Heart left ventricle (tissue), 16 donors: Measurements from ENCODE around the gene URM1. TPM values are rescaled to one million over a fixed set of nuclear protein-coding genes. Genes with fewer than 3 reads are reported as not detected.

Source experiments
- ATAC-seq, 4 donors: fragments of 200-7000 bp; cut with Tn5 transposase; one replicate each; pipeline ENCODE4 v1.9.1; 2020 to 2022; ENCODE audit warnings: moderate library complexity in 4 of 4, mild to moderate bottlenecking in 3 of 4, moderate number of reproducible peaks in 1 of 4
- DNase-seq, 5 donors: peaks; one replicate each; pipeline ENCODE4 v3.0.0-alpha.2; 2020
- H3K27ac ChIP-seq, 12 donors: fragments of 200-600 bp; sonication (generic) in 4 of 12; one replicate each; pipeline versions ENCODE4 v1.5.0 to v1.8.0; 2016 to 2022; ENCODE audit warnings: mild to moderate bottlenecking in 2 of 12
- H3K27me3 ChIP-seq, 9 donors: fragments of 200-600 bp; sonication (generic) in 2 of 9; one replicate each; pipeline versions ENCODE4 v1.5.1 to v1.8.0; 2016 to 2022; ENCODE audit warnings: mild to moderate bottlenecking in 3 of 9
- H3K36me3 ChIP-seq, 9 donors: fragments of 200-600 bp; sonication (generic) in 2 of 9; one replicate each; pipeline versions ENCODE4 v1.5.0 to v1.8.0; 2018 to 2022; ENCODE audit warnings: mild to moderate bottlenecking in 2 of 9
- H3K4me1 ChIP-seq, 12 donors: fragments of 200-600 bp; sonication (generic) in 4 of 12; one replicate each; pipeline versions ENCODE4 v1.5.0 to v1.8.0; 2016 to 2022; ENCODE audit warnings: mild to moderate bottlenecking in 3 of 12
- H3K4me3 ChIP-seq, 12 donors: fragments of 200-600 bp; sonication (generic) in 4 of 12; one replicate each; pipeline versions ENCODE4 v1.5.0 to v1.8.0; 2017 to 2022; ENCODE audit warnings: mild to moderate bottlenecking in 9 of 12, moderate library complexity in 4 of 12
- H3K9me3 ChIP-seq, 12 donors: fragments of 200-600 bp; sonication (generic) in 4 of 12; one replicate each; pipeline versions ENCODE4 v1.5.0 to v1.8.0; 2016 to 2022; ENCODE audit warnings: mild to moderate bottlenecking in 1 of 12
- POLR2A ChIP-seq, 2 donors: fragments of 450-650 bp; IDR thresholded peaks; one replicate each; pipeline ENCODE4 v1.6.1; 2017; ENCODE audit warnings: antibody characterized with exemption in 2 of 2, mild to moderate bottlenecking in 2 of 2, moderate library complexity in 2 of 2
- WGBS, 4 donors: extraction: QIAGEN DNeasy Blood & Tissue Kit in 2 of 4; methylation state at CpG; one replicate each; pipeline versions ENCODE4 v1.1.5 to v1.1.7; 2013 to 2018; 5-methylcytosine and 5-hydroxymethylcytosine counted together
- intact Hi-C, 10 donors: fragments of 100-400 bp; cut with DNase I; formaldehyde crosslinking; loops; one replicate each; pipeline versions ENCODE4 v1.11.1 to v1.14.2; 2022
- polyA plus RNA-seq, 2 donors: library from polyadenylated mRNA; stranded (reverse); fragments of 200-250 nt; gene quantifications; one replicate each; pipeline ENCODE4 v1.2.3, GENCODE V29; 2013
- total RNA-seq, 9 donors: library from RNA; depleted of rRNA in 2 of 9; stranded (reverse); fragments of >200 nt in 2 of 9; fragmentation: NEBNext Ultra II Directional in 3 of 9; extraction: Animal tissue kit (Norgen Biotek cat#: 25700) in 3 of 9; gene quantifications; one replicate each; pipeline versions ENCODE4 v1.1.0 to v1.2.4, GENCODE V29; 2016 to 2023
- TF ChIP-seq, protein P1 (sequence below), 12 donors: fragments of 200-600 bp; sonication (generic) in 4 of 12; IDR thresholded peaks; one replicate each; pipeline versions ENCODE4 v1.5.0 to v1.8.0; 2018 to 2022; ENCODE audit warnings: antibody characterized with exemption in 12 of 12, mild to moderate bottlenecking in 5 of 12
- donor health status: ischemic (EF 13 %, LVEDD 7.1; RV severe dilation, severe dysfunction).
- donor health status: healthy with polysubstance abuse.
- donor health status: DM: no; HTN: yes; CAD: no.
- donor health status: DM: no; HTN: no; CAD: no.
- donor health status: ischemic (EF 25% LVEDD 6.9; RV normal size, moderate dysfunction).
- donor health status: ischemic (EF 25% LVEDD 5.7; RV mildly dilated, moderate dysfunction).
- donor health status: healthy.
- donor health status: DM: yes; HTN: yes; CAD: no.
- donor health status: ischemic (EF 35%, LVEDD 5.7; RV mildly dilated, moderate dysfunction).
- donor health status: nonischemic (EF 11% LVEDD 7.7; RV severe dilation, severe dysfunction).
- donor health status: DM: yes; HTN: yes; CAD: no.
- donor health status: PGD.
- donor health status: ischemic (EF 29% LVEDD 5.4; RV normal size, mild dysfunction).
- donor health status: nonischemic (EF 23%, LVEDD 6.1; RV moderate dilation, normal function).

Gene URM1
- total and polyA plus RNA-seq, 11 donors = 30.2 to 85.6 (median 45.4) TPM

DNA sequence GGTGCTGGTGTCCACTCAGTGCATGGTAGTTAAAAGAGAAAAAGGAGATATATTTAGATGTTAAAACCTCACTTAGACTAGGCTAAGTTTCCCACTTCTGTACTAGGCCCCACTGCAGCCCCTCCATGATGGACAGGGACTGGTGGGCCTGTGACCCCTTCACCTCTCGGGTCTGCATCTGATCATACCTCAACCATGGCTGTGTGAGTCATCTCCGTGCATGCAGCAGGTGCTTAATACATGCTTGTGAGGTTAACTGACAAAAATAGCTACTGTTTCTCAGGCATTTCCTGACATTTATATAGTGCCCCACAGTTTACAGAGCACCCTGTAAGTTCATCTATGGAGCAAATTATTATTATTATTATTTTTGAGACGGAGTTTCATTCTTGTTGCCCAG is 8.4 kb upstream of the URM1 start:
- peaks cover 0 to 14% (median 0%) of the 10 kb centered on the region in 9 donors for H3K36me3 ChIP-seq
- intact Hi-C loops = loop anchor here in 8 of 10 donors (1.0 to 10.0 kb wide), 7 partner anchors 48 to 262 kb away; partner anchors contain the start of gene GLE1 (in 1 of the 8)
- H3K4me1 ChIP-seq = peaks cover 0 to 29% (median 22%) of the 10 kb centered on the region in 12 donors
- no peaks in the 10 kb centered on the region for H3K9me3 ChIP-seq
- TF ChIP-seq, protein P1, sequence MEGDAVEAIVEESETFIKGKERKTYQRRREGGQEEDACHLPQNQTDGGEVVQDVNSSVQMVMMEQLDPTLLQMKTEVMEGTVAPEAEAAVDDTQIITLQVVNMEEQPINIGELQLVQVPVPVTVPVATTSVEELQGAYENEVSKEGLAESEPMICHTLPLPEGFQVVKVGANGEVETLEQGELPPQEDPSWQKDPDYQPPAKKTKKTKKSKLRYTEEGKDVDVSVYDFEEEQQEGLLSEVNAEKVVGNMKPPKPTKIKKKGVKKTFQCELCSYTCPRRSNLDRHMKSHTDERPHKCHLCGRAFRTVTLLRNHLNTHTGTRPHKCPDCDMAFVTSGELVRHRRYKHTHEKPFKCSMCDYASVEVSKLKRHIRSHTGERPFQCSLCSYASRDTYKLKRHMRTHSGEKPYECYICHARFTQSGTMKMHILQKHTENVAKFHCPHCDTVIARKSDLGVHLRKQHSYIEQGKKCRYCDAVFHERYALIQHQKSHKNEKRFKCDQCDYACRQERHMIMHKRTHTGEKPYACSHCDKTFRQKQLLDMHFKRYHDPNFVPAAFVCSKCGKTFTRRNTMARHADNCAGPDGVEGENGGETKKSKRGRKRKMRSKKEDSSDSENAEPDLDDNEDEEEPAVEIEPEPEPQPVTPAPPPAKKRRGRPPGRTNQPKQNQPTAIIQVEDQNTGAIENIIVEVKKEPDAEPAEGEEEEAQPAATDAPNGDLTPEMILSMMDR (IDR thresholded peaks at IDR 0.05) = no peak
- no peak for TF ChIP-seq POLR2A (IDR thresholded peaks at IDR 0.05)
- 76 to 83% (median 77%) methylated on average over 3 of the region's 3 CpGs for WGBS, 4 donors
- ATAC-seq (no peak), DNase-seq (no peak)
- peak overlapping the region in 3 of 12 donors; percentile 63 to 69 (median 64) for H3K27ac ChIP-seq
- H3K27me3 ChIP-seq = no peaks in the 10 kb centered on the region
- H3K4me3 ChIP-seq = no peak overlapping the region

DNA sequence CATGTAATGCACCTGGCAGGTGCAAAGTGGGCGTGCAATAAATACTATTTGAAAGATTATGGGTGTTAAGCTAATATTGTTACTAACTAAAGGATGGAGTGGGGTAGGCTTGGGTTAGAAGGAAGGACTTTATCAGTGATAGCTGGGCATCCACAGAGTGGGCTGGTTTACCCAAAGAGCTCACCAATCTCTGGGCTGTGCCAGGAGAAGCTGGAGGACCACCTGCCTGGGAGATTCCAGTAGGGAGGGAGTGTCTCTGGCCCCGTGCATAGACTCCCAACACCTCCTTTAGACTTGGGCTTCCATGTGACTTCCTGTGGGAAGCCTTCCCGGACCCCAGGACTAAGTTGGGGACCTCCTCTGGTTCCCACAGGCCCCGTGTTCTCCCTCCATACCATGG is 5.6 kb upstream of the URM1 start:
- DNase-seq = no peak
- peak overlapping the region in 6 of 12 donors; percentile 43 to 56 (median 48) for H3K4me3 ChIP-seq
- no peak for ATAC-seq
- 85 to 90% (median 87%) methylated on average over 4 of the region's 4 CpGs for WGBS, 4 donors
- intact Hi-C loops = loop anchor here in 3 of 10 donors (2.0 to 10.0 kb wide), 3 partner anchors 49 to 259 kb away; partner anchors contain the start of gene GLE1 (in 1 of the 3)
- peaks cover 0 to 37% (median 27%) of the 10 kb centered on the region in 12 donors for H3K4me1 ChIP-seq
- no peaks in the 10 kb centered on the region for H3K9me3 ChIP-seq
- H3K27ac ChIP-seq = peak overlapping the region in 10 of 12 donors; percentile 47 to 82 (median 68)
- TF ChIP-seq, protein P1 (IDR thresholded peaks at IDR 0.05) = no peak
- no peak for TF ChIP-seq POLR2A (IDR thresholded peaks at IDR 0.05)
- H3K36me3 ChIP-seq = peaks cover 0 to under 1% (median 0%) of the 10 kb centered on the region in 9 donors
- H3K27me3 ChIP-seq = no peaks in the 10 kb centered on the region

DNA sequence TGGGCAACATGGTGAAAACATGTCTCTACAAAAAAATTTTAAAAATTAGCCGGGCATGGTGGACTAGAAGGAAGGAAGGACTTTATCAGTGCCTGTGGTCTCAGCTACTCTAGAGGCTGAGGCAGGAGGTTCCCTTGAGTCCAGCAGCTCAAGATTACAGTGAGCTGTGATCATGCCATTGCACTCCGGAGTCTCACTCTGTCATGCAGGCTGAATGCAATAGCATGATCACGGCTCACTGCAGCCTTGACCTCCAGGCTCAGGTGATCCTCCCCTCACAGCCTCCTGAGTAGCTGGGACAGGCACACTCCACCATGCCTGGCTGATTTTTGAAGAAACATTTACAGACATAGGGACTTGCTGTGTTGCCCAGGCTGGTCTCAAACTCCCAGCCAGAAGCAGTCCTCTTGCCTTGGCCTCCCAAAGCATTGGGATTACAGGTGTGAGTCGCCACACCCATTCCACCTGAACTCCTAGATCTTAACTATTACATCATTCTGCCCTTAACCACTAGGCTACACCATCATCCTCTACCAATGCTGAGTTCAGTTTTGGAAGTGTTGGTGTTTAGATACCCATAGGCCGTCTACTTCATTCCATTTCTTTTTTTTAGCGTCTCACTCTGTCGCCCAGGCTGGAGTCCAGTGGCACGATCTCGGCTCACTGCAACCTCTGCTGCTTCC is 2.0 kb upstream of the URM1 start:
- Histone ChIP-seq H3K36me3 (peaks cover 0 to 13% (median 5%) of the 10 kb centered on the region in 9 donors), H3K27ac (no peak overlapping the region), H3K4me3 (no peak overlapping the region), H3K9me3 (no peaks in the 10 kb centered on the region), H3K27me3 (no peaks in the 10 kb centered on the region), H3K4me1 (peaks cover 0 to 41% (median 29%) of the 10 kb centered on the region in 12 donors)
- ATAC-seq (no peak), DNase-seq (no peak)
- 90 to 95% (median 92%) methylated on average over 8 to 9 of the region's 9 CpGs for WGBS, 4 donors
- TF ChIP-seq POLR2A (IDR thresholded peaks at IDR 0.05) = no peak
- TF ChIP-seq, protein P1 (IDR thresholded peaks at IDR 0.05) = no peak
- intact Hi-C loops = loop anchor here in 2 of 10 donors (10.0 kb wide), 2 partner anchors 136 to 256 kb away; partner anchors contain the start of gene GLE1 (in 1 of the 2)

DNA sequence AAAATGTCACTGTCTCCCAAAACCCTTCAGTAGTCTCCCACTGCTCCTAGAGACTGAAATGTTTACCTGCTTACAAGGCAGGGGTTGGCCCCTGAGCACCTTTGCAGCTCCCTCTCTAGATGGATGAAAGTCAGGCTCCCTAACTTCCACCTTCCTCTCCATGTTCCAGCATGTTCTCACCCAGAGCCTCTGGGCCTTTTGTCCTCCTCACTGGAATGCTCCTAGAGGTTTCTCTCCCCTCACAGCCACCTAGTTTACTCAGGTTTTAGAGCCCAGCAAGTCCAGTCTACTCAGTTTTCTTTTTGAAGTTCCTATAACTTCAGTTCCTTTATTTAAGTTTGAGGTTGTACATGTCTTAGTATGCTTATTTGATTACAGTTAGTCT is 815 bp upstream of the URM1 start:
- Histone ChIP-seq H3K9me3 (no peaks in the 10 kb centered on the region), H3K27ac (peak overlapping the region; percentile 89 to 98 (median 94)), H3K4me1 (peaks cover 0 to 30% (median 20%) of the 10 kb centered on the region in 12 donors), H3K27me3 (no peaks in the 10 kb centered on the region), H3K36me3 (peaks cover 0 to 22% (median 10%) of the 10 kb centered on the region in 9 donors), H3K4me3 (peak overlapping the region; percentile 60 to 99 (median 89))
- TF ChIP-seq, protein P1 (IDR thresholded peaks at IDR 0.05) = no peak
- no peak for TF ChIP-seq POLR2A (IDR thresholded peaks at IDR 0.05)
- intact Hi-C loops = loop anchor here in 1 of 10 donors (5.0 kb wide), 1 partner anchor 42 kb away; no protein-coding TSS in a partner anchor
- DNase-seq = no peak
- ATAC-seq = no peak
